WERI-Rb-1 (cell line): Measurements from ENCODE around the gene FAM53A.

Experiments
- DNase-seq: peaks from one replicate; pipeline ENCODE4 v3.0.0-alpha.2; 2020
- H3K27ac ChIP-seq: fragments of 250-450 bp; sonication (Bioruptor Pico); 2 replicates; pipeline ENCODE4 v1.5.1; 2020; ENCODE audit warnings: mild to moderate bottlenecking, moderate library complexity
- H3K27me3 ChIP-seq: fragments of 250-450 bp; sonication (Bioruptor Pico); 2 replicates; pipeline ENCODE4 v1.5.1; 2021; ENCODE audit warnings: mild to moderate bottlenecking, low read depth, moderate library complexity; ENCODE audit not compliant: insufficient read depth, severe bottlenecking
- H3K36me3 ChIP-seq: fragments of 250-450 bp; sonication (Bioruptor Pico); 2 replicates; pipeline ENCODE4 v1.5.1; 2020; ENCODE audit warnings: mild to moderate bottlenecking, moderate library complexity
- H3K4me3 ChIP-seq: 2 replicates; pipeline ENCODE4 v1.5.1; 2011; ENCODE audit warnings: low read depth, mild to moderate bottlenecking, control low read depth, low read length
- H3K9me3 ChIP-seq: fragments of 250-450 bp; sonication (Bioruptor Pico); 2 replicates; pipeline ENCODE4 v1.5.1; 2021; ENCODE audit warnings: mild to moderate bottlenecking, moderate library complexity; ENCODE audit not compliant: severe bottlenecking
- TF ChIP-seq, protein P1 (sequence below): IDR thresholded peaks from 2 replicates; pipeline ENCODE4 v1.5.1; 2011; ENCODE audit warnings: low read depth, mild to moderate bottlenecking, control low read depth, inconsistent platforms, low read length

Gene FAM53A

GRCh38 chr4:1629699-1630083, 54.4 kb downstream of the FAM53A start:
- DNase-seq, result no peak
- Histone ChIP-seq H3K36me3 (no peaks in the 10 kb centered on the region), H3K4me3 (no peak overlapping the region), H3K9me3 (no peaks in the 10 kb centered on the region), H3K27me3 (no peaks in the 10 kb centered on the region), H3K27ac (no peak overlapping the region)
- TF ChIP-seq, protein P1, sequence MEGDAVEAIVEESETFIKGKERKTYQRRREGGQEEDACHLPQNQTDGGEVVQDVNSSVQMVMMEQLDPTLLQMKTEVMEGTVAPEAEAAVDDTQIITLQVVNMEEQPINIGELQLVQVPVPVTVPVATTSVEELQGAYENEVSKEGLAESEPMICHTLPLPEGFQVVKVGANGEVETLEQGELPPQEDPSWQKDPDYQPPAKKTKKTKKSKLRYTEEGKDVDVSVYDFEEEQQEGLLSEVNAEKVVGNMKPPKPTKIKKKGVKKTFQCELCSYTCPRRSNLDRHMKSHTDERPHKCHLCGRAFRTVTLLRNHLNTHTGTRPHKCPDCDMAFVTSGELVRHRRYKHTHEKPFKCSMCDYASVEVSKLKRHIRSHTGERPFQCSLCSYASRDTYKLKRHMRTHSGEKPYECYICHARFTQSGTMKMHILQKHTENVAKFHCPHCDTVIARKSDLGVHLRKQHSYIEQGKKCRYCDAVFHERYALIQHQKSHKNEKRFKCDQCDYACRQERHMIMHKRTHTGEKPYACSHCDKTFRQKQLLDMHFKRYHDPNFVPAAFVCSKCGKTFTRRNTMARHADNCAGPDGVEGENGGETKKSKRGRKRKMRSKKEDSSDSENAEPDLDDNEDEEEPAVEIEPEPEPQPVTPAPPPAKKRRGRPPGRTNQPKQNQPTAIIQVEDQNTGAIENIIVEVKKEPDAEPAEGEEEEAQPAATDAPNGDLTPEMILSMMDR, result no peak

GRCh38 chr4:1628892-1629698, 55.0 kb downstream of the FAM53A start:
- Histone ChIP-seq H3K36me3 (no peaks in the 10 kb centered on the region), H3K4me3 (no peak overlapping the region), H3K27me3 (no peaks in the 10 kb centered on the region), H3K27ac (no peak overlapping the region), H3K9me3 (peaks cover 3% of the 10 kb centered on the region)
- TF ChIP-seq, protein P1, result peak; percentile 98
- peak; percentile 77 for DNase-seq

DNA sequence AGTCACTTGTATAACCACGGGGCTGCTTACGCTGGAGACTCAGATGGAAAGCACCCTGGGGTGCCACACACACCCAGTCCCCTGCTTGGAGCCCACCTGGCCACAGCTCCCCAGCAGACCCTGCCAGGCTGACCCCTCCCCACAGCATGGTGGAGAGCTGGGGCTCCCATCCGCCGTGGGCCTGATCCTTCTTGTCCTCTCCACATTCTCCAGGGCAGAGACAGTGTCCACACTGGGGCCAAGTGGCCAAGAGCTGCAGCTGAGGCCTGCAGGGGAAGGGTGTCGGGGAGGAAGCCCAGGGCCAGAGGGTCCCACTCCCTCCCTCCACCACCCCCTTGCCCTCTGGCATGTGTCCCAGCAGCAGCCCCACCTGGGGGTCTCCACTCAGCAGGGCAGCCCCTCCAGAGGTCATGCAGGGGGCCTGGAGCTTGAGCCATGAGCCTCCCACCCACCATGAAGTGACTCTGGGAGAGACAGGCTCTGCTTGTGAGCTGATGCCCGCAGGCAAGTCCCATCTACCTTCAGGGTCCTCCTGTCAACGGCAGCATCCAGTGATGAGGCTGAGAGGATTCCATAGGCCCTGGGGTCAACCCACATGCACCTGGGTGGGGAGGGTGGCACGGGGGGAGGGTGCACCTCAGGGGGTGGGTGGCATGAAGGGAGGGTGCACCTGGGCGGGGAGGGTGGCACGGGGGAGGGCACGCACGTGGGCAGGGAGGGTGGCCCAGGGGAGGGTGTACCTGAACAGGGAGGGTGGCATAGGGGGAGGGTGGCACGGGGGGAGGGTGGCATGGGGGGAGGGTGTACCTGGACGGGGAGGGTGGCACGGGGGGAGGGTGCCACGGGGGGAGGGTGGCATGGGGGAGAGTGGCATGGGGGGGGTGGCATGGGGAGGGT, 56.4 kb downstream of the FAM53A start:
- H3K4me3 ChIP-seq, result no peak overlapping the region
- TF ChIP-seq, protein P1, result no peak
- H3K27ac ChIP-seq, result no peak overlapping the region
- peaks cover 3% of the 10 kb centered on the region for H3K9me3 ChIP-seq
- no peaks in the 10 kb centered on the region for H3K36me3 ChIP-seq
- no peaks in the 10 kb centered on the region for H3K27me3 ChIP-seq
- no peak for DNase-seq

DNA sequence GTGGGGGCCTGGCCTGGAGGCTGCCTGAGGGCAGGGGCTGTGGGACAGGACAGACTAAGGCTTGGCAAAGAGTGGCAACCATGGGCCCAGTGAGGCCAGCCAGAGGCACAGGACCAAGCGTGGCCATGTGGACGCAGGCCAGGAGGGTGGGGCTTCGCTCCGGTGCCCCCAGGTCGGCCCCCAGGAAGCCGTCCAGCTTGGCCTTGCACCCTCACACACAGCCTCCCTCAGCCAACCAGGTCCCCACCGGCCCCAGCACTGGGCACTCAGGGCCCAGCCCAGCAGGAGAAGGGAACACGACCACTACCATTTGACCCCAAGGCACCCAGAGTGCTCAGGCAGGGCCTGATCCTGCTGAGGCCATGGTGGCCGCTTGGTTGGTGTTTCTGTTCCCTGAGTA, 57.2 kb downstream of the FAM53A start:
- TF ChIP-seq, protein P1, result no peak
- no peak overlapping the region for H3K4me3 ChIP-seq
- no peaks in the 10 kb centered on the region for H3K27me3 ChIP-seq
- no peaks in the 10 kb centered on the region for H3K36me3 ChIP-seq
- H3K27ac ChIP-seq, result no peak overlapping the region
- H3K9me3 ChIP-seq, result peaks cover 3% of the 10 kb centered on the region
- DNase-seq, result no peak

GRCh38 chr4:1626151-1626550, 58.0 kb downstream of the FAM53A start:
- TF ChIP-seq, protein P1, result no peak
- H3K4me3 ChIP-seq, result no peak overlapping the region
- H3K27ac ChIP-seq, result no peak overlapping the region
- no peaks in the 10 kb centered on the region for H3K36me3 ChIP-seq
- no peaks in the 10 kb centered on the region for H3K27me3 ChIP-seq
- no peak for DNase-seq
- peaks cover 3% of the 10 kb centered on the region for H3K9me3 ChIP-seq
